GM12865 (cell line): ENCODE measurements around the gene MAOA.

ENCODE experiments used
- DNase-seq: peaks from one replicate; pipeline ENCODE4 v3.0.0; 2010; ENCODE audit warnings: low read depth
- H3K4me3 ChIP-seq: 2 replicates; pipeline ENCODE4 v1.5.1; 2011; ENCODE audit warnings: mild to moderate bottlenecking, low read depth, low read length, control low read depth
- CTCF ChIP-seq: IDR thresholded peaks from 2 replicates; pipeline ENCODE4 v1.5.1; 2011; ENCODE audit warnings: low read length, control low read depth, low read depth, inconsistent platforms; ENCODE audit not compliant: insufficient read depth; ENCODE audit errors: missing control alignments

The MAOA gene

DNA sequence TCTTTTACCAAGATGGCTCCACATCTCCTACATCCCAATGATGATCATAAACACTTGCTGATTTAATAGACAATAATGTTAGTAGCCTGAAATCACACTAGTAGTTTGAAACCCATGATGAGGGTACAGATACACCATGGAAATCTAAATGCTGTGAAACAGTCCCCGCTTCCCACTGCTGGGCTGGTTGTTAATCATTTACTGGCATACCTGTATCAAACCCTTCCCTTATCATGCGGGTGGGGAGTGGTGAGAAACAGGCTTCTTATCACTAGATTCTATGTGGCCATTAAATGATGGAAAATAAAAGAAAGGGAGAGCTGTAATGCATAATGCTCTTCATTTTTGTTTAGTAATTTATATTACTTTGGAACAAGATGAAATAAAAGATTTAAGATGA, 21.9 kb downstream of the MAOA start:
- no peak overlapping the region for H3K4me3 ChIP-seq
- no peak for DNase-seq
- no peak for TF ChIP-seq CTCF

- TF ChIP-seq CTCF = no peak
- no peak overlapping the region for H3K4me3 ChIP-seq
- no peak for DNase-seq
Observed at GRCh38 chrX:43679058-43679457, 23.0 kb downstream of the MAOA start.

GRCh38 chrX:43679778-43680177, 23.7 kb downstream of the MAOA start:
- no peak overlapping the region for H3K4me3 ChIP-seq
- DNase-seq = no peak
- no peak for TF ChIP-seq CTCF

DNA sequence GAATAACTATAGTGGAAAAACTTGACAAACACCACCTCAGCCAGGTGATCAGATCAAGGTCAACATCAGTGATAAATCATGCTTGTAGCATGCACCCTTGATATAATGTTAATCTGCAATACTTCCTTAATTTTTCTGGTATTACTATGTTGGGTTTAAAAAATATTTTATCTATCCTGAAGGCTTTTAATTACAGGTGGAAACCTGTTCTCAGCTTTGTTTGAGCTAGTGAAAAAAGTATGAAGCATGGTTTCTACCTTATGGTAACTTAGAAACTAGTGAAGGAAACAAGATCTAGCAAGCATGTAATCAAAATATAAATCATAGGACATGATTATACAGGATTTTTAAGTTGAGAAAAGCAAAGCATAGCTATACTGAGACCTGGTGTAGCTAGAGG, 26.6 kb downstream of the MAOA start:
- TF ChIP-seq CTCF = no peak
- DNase-seq = no peak
- H3K4me3 ChIP-seq = no peak overlapping the region

DNA sequence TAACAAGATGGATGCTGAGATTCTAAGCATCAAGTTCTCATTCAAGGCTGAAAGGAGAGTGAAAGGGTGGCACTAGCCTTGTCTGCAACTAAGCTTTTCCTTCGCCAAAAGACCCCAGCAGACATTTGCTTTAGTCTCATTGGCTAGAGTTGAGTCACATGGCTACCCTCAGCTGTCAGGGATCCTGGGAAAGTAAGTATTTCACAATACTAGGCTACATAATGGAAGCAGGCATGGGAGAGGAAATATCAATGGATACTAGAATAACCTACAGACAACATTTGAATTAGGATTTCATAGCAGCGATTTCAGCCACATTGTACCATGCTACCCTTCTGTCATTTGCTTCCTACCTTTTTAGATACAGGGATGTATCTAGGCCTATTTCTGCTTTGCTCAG, 29.1 kb downstream of the MAOA start:
- TF ChIP-seq CTCF = no peak
- DNase-seq = no peak
- no peak overlapping the region for H3K4me3 ChIP-seq

GRCh38 chrX:43688586-43688985, 32.5 kb downstream of the MAOA start:
- no peak overlapping the region for H3K4me3 ChIP-seq
- no peak for TF ChIP-seq CTCF
- DNase-seq = no peak

- no peak overlapping the region for H3K4me3 ChIP-seq
- TF ChIP-seq CTCF = no peak
- DNase-seq = no peak
Observed at GRCh38 chrX:43693602-43694406, 37.7 kb downstream of the MAOA start.
